8988T (cell line): ENCODE results near the gene SNRPA1.

ENCODE experiments used
- DNase-seq: peaks from one replicate; pipeline ENCODE4 v3.0.0; 2011

Gene SNRPA1

GRCh38 chr15:101318147-101318819 lies 23.2 kb upstream of the SNRPA1 start:
- no peak for DNase-seq

- DNase-seq = no peak
Measured at GRCh38 chr15:101317336-101317872, 22.4 kb upstream of the SNRPA1 start.

DNA sequence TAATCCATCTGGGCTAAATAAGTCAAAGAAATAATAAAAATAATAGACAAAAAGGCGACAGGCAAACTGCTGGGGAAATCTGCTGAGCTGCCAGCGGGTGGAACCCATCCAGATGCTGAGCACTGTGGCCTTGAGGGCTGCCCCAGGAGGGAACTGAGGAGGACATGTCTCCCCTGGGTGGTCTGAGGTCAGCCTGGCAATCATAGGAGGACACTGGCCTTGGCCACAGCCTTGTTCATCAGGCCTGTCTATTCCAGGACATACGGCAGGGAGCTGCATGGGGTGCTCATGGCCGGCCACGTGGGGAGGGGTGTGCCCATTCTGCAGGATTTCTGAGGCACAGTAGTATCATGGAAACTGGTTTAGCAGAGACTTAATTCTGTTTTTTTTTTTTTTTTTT lies 21.5 kb upstream of the SNRPA1 start:
- DNase-seq = no peak

- DNase-seq = no peak
Measured at GRCh38 chr15:101315736-101316135, 20.7 kb upstream of the SNRPA1 start.

DNA sequence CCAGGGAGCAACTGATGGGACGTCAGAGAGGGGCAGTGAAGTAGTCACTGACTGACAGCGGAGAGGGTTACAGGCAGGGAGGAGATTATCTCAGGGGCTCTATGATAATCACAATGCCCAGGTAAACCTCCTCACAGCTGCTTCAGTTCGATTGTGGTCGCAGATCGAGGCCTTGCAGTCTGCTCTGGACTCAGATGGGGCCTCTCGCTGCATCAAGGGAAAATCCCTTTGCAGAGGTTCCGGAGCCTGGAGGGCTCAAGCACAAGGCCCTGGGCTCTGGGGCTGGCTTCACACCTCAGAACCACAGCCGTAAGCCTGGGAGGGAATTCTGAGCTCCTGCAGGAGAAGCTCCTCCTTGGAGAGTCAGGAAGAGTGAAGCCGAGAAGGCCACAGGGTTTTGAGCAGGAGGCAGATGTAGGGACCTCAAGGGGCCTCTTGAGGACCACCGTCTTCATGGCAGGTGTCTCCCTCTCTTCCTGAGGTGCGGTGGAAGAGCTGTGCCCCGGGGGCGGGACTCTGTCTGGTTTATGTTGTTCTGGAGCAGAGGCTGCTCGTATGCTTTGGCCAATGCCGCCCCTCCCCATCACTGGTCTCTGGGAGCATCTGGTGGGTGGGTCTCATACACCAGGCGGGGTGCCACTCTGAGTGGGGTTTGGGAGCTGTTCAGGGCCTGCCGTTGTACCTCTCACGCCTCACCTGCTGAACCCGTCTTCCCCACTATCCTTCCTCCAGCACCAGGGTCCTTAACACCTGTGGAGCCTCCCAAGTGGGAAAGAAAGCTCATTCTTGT lies 19.5 kb upstream of the SNRPA1 start:
- DNase-seq = no peak

DNA sequence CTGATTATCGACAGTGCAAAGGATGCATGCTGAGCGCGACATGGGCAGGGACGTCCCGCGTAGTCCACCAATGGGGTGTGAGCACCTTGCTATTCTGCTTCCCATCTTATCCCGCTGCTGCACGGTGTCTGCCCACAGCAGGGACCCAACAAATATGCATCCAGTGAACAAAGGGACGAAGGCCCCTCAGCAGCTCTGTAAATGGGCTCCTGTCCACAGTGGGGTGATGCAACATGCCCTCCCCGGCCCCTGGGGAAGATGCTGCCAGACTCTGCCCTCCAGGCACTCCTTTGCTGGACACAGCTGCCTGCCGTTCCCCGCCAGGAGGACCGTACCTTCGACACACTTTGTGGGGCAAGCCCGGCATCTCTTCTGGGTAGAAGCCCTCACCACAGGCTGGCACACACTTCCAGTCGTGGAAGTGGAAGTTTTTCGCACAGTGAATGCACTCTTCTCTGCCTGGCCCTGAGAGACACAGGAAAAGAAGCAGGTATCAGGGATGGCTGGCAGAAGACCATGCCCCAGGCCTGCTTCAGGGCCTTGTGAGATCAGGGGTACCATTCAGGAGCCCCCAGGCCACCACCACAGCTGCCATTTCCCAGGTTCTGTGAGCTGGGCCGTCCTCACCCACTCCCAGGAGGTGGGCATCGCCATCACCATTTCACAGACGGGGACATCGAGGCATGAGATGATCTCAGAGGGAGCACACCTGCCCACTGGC lies 18.2 kb upstream of the SNRPA1 start:
- no peak for DNase-seq

GRCh38 chr15:101310508-101310907 lies 15.5 kb upstream of the SNRPA1 start:
- no peak for DNase-seq

DNA sequence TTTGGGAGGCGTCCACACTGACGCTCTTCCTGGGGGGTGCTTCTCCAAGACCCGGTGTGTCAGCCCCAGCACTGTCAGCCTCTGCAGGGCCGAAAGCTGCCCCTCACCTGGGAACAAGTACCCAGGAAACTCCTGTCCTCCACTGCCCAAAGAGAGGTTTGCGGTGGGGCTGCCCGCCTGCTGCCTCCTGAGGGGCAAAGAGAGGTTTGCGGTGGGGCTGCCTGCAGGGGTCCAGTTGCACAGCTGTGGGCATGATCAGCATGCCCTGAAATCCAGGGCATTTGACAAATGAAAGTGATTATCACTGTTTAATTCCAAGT lies 15.1 kb upstream of the SNRPA1 start:
- no peak for DNase-seq

DNA sequence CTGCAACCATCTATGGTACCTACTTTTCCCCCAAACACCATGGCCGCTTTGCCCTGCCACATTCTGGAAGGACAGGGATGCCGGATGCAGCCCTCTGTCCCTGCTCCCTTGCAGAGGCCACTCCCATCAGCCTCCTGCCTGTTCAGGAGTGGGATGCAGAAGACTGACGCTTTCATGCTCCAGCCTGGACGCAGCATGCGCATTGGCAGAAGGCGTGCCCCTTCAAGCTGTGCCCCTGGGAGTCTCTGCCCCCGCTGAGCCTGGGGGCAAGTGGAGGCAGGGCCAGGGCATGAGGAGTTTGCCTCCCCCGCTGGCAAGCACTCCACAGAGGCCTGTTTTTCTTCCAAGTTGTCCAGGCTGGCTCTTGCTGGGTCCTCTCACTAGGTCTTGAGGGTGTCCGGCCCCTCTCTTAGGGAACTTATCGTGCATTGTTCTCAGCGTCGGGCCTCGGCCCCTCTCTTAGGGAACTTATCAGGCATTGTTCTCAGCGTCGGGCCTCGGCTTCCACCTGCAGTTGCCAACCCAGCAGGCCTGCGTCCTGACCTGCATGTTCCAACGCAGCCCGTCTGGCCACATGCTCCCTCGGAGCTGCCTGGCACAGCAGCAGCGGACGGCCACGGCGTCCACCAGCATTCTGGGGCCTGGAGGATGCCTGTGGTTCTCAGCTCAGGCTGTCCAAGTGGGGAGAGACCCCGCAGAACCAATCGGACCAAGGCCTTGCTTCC lies 14.6 kb upstream of the SNRPA1 start:
- DNase-seq = no peak

- no peak for DNase-seq
Measured at GRCh38 chr15:101308604-101309435, 13.8 kb upstream of the SNRPA1 start.

DNA sequence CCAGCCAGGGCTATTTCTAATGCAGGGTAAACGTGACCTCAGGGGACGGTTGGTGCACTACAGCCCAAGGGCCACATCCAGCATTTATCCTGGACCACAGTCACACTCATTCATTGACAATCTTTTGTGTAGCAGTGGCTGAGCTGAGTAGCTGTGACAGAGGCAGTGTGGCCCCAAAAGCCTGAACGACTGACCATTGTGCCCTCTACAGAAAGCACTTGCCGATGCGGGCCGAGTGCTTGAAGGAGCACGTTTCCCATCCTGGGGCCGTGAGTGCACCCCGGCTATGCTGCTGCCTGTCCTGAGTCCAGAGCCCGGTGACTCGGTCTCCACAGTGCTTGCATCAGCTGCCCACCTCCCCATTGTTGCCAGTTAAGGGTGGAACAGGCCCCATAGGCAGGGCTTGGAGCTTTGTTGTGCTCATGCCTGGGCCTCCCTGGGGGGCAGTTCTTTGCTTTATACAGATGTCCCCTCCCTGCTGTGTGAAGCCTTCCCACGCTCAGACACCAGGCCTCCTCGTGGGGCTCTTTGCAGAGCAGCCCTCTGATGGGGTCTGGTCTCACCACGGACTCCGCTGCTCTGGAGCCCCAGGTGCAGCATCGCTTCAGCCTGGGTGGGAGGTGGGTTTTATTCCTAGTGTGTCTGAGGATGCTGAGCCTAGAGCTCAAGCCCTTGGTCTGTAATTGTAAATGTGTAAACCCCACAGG lies 13.0 kb upstream of the SNRPA1 start:
- no peak for DNase-seq

GRCh38 chr15:101307048-101307896 lies 12.2 kb upstream of the SNRPA1 start:
- no peak for DNase-seq

DNA sequence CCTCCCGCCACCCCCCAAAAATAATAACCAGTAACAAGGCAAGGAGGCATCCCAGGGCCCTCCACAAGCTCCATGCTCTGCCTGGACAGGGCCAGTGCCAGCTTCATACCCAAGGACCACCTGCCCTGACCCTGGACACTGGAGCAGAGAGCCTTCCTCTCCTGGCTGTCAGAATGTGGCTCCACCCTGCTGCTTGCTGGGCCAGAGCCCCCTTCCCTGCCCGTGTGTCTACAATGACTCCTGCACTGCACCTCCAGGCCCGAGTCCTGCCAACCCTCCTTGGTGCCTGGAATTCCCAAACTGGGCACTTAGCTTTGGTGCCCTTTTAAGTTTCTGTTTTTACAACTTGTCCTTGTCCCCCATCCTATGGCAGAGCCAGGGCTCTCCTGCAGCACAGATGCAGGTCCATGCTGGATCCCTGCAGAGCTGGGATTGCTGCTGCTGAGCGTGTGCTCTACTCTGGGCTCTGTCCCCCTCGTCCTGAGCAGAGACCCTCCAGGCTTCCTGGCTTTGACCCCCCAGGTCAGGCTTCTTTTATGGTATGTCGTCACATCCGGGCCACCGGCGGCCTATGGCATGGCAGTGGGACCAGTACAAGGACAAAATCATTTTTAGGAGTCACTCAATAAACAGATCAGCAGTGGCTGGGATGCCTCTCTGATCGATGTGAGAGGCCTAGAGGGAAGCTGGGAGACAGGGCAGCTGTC lies 11.4 kb upstream of the SNRPA1 start:
- DNase-seq = no peak

DNA sequence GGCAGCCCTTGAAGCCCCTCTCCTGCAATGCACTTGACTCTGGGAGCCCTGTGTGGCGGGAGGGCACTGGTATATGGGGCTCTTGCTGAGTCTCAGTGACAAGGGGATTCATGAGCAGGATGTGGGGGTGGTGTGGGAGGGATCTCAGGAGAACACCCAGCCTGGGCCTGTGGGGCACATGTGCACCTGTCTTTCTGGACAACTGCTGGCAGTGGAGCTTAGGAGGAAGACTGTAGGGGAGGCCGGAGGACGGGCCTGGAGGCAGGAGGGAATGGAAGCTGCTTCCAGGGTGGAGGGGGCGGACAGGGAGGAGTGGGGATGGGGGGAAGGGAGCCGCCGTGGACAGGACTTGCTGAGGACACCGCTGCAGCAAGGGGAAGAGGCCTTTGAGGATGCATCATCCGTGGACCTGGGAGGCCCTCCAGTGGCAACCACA lies 10.8 kb upstream of the SNRPA1 start:
- no peak for DNase-seq

DNA sequence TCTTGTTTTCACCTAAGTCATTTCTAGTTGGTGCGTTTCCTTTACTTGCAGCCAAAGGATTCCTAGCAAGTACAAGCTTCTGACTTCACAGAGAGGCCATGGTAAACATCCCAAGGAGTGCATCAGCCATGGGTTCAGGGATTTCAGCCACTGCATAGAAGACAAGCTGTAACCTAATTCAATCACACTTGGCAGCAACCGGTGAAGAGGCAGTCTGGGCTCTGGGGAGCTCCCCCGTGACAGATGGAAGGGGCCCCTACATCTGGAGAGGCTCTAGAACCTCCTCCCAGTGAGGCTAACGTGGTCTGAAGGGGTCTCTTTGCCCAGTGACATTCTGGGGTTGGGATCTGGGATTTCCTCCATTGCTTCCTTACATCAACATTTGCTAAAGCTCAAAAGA lies 8.4 kb upstream of the SNRPA1 start:
- DNase-seq = no peak

- DNase-seq = no peak
Measured at GRCh38 chr15:101296418-101297405, 1.7 kb upstream of the SNRPA1 start.

DNA sequence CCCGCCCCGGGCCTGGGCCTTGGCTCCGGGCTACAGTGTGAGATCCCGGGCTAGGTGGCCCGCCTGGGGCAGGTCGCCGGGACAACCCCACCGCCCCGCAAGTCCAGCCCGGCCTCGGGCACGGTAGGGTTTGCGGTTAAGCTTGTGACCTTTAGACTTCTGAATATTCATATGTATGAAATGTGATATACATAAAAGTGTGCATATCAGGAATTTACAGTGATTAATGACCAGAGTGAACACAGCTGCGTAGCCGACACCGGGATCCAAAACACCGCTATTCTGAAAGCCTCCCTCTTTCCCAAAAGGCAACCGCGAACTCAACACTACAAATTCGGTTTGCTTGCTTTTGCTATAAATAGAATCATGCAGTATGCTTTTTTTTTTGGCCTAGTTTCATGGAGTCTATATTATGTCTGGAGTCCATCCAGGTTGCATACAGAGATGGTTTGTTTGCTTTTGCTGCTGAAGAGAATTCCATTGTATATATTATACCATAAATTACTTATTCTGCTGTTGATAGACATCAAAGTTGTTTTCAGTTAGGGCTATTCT lies 636 bp upstream of the SNRPA1 start:
- no peak for DNase-seq

GRCh38 chr15:101293122-101293521 lies 1.9 kb downstream of the SNRPA1 start:
- no peak for DNase-seq
